Measurements from ENCODE around the gene SPATA17. TPM values are rescaled to one million over a fixed set of nuclear protein-coding genes. Genes with fewer than 3 reads are reported as not detected.

Gene SPATA17
- total and polyA plus RNA-seq, 4 donors: 3.3 to 13.4 (median 7.0) TPM

DNA sequence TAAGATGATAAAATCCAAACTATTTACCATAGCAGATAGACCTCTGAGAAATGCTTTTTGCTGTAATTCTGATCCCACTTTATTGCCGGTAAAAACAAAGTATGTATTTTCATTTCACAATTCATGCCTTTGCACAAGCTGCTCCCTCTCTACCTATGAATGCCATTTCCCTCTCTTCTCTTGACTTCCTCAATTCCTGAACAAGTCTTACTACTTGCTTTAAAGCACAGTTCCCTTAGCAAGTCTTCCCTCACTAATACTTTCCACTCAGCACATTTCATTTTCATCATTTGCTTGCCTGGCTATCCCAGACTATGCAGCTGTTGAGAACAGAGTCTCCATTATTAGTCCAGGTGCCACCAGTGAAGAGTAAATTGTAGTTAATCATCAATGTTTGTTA is 14.0 kb upstream of the SPATA17 start:
- no peaks in the 10 kb centered on the region for H3K27me3 ChIP-seq (ENCODE audit: control insufficient read depth in 3 of 3, insufficient read depth in 3 of 3, low read length in 2 of 3)
- H3K9ac ChIP-seq (ENCODE audit: insufficient read depth in 1 of 2, low read length in 2 of 2): no peak overlapping the region
- ATAC-seq (ENCODE audit: insufficient read depth, low FRiP score) (no peak), DNase-seq (no peak)
- H3K9me3 ChIP-seq (ENCODE audit: control insufficient read depth in 4 of 4, insufficient read depth in 3 of 4, low read length in 3 of 4): no peaks in the 10 kb centered on the region
- H3K4me1 ChIP-seq (ENCODE audit: control insufficient read depth in 5 of 5, insufficient read depth in 5 of 5, low read length in 5 of 5): no peaks in the 10 kb centered on the region
- H3K27ac ChIP-seq (ENCODE audit: low read depth in 1 of 2, low read length in 1 of 2): no peak overlapping the region
- WGBS, 2 donors: 38 to 49% methylated on average over 1 of the region's 1 CpG
- TF ChIP-seq, protein P1, sequence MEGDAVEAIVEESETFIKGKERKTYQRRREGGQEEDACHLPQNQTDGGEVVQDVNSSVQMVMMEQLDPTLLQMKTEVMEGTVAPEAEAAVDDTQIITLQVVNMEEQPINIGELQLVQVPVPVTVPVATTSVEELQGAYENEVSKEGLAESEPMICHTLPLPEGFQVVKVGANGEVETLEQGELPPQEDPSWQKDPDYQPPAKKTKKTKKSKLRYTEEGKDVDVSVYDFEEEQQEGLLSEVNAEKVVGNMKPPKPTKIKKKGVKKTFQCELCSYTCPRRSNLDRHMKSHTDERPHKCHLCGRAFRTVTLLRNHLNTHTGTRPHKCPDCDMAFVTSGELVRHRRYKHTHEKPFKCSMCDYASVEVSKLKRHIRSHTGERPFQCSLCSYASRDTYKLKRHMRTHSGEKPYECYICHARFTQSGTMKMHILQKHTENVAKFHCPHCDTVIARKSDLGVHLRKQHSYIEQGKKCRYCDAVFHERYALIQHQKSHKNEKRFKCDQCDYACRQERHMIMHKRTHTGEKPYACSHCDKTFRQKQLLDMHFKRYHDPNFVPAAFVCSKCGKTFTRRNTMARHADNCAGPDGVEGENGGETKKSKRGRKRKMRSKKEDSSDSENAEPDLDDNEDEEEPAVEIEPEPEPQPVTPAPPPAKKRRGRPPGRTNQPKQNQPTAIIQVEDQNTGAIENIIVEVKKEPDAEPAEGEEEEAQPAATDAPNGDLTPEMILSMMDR (IDR thresholded peaks at IDR 0.05; ENCODE audit: control extremely low read depth, extremely low read depth): no peak
- peaks cover 4 to 6% (median 5%) of the 10 kb centered on the region in 4 donors for H3K36me3 ChIP-seq (ENCODE audit: control insufficient read depth in 4 of 4, insufficient read depth in 4 of 4, low read length in 4 of 4)
- H3K4me3 ChIP-seq: no peak overlapping the region

DNA sequence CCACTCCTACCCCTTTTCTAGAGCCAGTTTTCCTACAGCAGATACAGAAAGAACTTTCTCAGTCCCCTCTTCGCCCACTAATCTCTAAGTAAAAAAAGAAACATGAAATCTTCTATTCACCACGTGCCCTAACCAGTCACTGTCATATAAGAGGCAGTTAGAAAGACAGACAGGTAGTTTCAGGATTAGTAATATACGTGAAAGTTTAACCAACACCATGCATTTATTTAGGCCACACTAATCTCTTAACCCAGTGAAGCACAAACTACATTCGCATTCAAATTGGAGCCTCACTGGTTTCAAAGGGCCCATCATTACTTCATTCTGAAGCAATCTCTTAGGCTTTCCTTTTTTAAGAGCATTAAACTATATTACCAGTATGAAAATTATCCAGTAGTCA is 10.3 kb upstream of the SPATA17 start:
- Histone ChIP-seq H3K36me3 (ENCODE audit: control insufficient read depth in 4 of 4, insufficient read depth in 4 of 4, low read length in 4 of 4) (peaks cover 4 to 6% (median 5%) of the 10 kb centered on the region in 4 donors), H3K27me3 (ENCODE audit: control insufficient read depth in 3 of 3, insufficient read depth in 3 of 3, low read length in 2 of 3) (no peaks in the 10 kb centered on the region), H3K27ac (ENCODE audit: low read depth in 1 of 2, low read length in 1 of 2) (no peak overlapping the region), H3K9ac (ENCODE audit: insufficient read depth in 1 of 2, low read length in 2 of 2) (no peak overlapping the region), H3K9me3 (ENCODE audit: control insufficient read depth in 4 of 4, insufficient read depth in 3 of 4, low read length in 3 of 4) (no peaks in the 10 kb centered on the region), H3K4me3 (no peak overlapping the region), H3K4me1 (ENCODE audit: control insufficient read depth in 5 of 5, insufficient read depth in 5 of 5, low read length in 5 of 5) (no peaks in the 10 kb centered on the region)
- WGBS, 2 donors: 90 to 94% methylated on average over 4 of the region's 4 CpGs
- TF ChIP-seq, protein P1 (IDR thresholded peaks at IDR 0.05; ENCODE audit: control extremely low read depth, extremely low read depth): no peak
- no peak for ATAC-seq (ENCODE audit: insufficient read depth, low FRiP score)
- DNase-seq: no peak

DNA sequence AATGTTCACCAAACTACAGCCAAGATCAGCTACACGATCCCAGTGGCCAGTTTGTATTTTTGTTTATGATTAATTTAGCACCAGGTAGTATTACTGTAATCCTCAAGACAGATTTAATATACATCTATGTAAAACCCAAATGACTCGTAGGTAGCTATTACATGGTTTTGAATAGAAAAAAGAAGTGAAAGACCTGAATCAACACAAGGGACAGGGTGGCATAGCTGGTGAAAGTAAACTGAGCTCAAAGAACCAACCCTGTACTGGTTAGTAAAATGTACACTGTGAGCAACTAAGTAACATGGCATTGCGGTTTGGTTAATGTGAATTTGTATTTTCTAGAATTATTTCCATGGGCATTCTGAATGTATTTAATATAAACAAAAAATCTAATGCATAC is 9.1 kb upstream of the SPATA17 start:
- TF ChIP-seq, protein P1 (IDR thresholded peaks at IDR 0.05; ENCODE audit: control extremely low read depth, extremely low read depth): no peak
- WGBS, 2 donors: 92 to 93% methylated on average over 3 of the region's 3 CpGs
- Histone ChIP-seq H3K27me3 (ENCODE audit: control insufficient read depth in 3 of 3, insufficient read depth in 3 of 3, low read length in 2 of 3) (no peaks in the 10 kb centered on the region), H3K9ac (ENCODE audit: insufficient read depth in 1 of 2, low read length in 2 of 2) (no peak overlapping the region), H3K4me1 (ENCODE audit: control insufficient read depth in 5 of 5, insufficient read depth in 5 of 5, low read length in 5 of 5) (no peaks in the 10 kb centered on the region), H3K27ac (ENCODE audit: low read depth in 1 of 2, low read length in 1 of 2) (no peak overlapping the region), H3K36me3 (ENCODE audit: control insufficient read depth in 4 of 4, insufficient read depth in 4 of 4, low read length in 4 of 4) (peaks cover 4 to 6% (median 5%) of the 10 kb centered on the region in 4 donors), H3K9me3 (ENCODE audit: control insufficient read depth in 4 of 4, insufficient read depth in 3 of 4, low read length in 3 of 4) (no peaks in the 10 kb centered on the region), H3K4me3 (no peak overlapping the region)
- no peak for ATAC-seq (ENCODE audit: insufficient read depth, low FRiP score)
- DNase-seq: no peak

DNA sequence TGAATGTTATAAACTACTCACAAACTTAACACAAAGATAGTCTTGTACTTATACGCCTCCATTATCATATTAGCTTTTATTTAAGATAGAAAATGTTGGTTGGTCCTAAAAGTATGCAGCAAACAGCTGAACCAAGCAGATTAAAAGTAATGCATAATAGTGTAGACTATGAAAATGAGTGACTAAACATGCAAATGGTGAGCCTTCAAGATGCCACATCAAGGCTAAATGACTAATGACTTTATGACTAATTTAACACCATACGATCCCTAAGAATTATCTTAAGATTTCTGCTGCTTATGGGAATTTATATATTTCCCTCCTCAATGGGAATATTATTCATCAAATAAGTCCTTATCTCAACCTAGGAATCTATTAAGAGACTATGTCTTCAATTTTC is 4.8 kb upstream of the SPATA17 start:
- no peak for DNase-seq
- Histone ChIP-seq H3K27me3 (ENCODE audit: control insufficient read depth in 3 of 3, insufficient read depth in 3 of 3, low read length in 2 of 3) (no peaks in the 10 kb centered on the region), H3K36me3 (ENCODE audit: control insufficient read depth in 4 of 4, insufficient read depth in 4 of 4, low read length in 4 of 4) (no peaks in the 10 kb centered on the region), H3K9ac (ENCODE audit: insufficient read depth in 1 of 2, low read length in 2 of 2) (no peak overlapping the region), H3K4me3 (no peak overlapping the region), H3K9me3 (ENCODE audit: control insufficient read depth in 4 of 4, insufficient read depth in 3 of 4, low read length in 3 of 4) (no peaks in the 10 kb centered on the region), H3K27ac (ENCODE audit: low read depth in 1 of 2, low read length in 1 of 2) (no peak overlapping the region), H3K4me1 (ENCODE audit: control insufficient read depth in 5 of 5, insufficient read depth in 5 of 5, low read length in 5 of 5) (peaks cover 0 to 8% (median 8%) of the 10 kb centered on the region in 5 donors)
- WGBS, 2 donors: 91 to 95% methylated on average over 2 of the region's 2 CpGs
- TF ChIP-seq, protein P1 (IDR thresholded peaks at IDR 0.05; ENCODE audit: control extremely low read depth, extremely low read depth): no peak
- ATAC-seq (ENCODE audit: insufficient read depth, low FRiP score): no peak
